ENCODE results near the gene RUNX3. TPM values are rescaled to one million over a fixed set of nuclear protein-coding genes. Genes with fewer than 3 reads are reported as not detected.

Gene RUNX3
- total RNA-seq, 1 donor: not detected

GRCh38 chr1:24952413-24952841 lies 22.4 kb upstream of the RUNX3 start:
- H3K4me3 ChIP-seq (ENCODE audit: low read depth, low read length): no peak overlapping the region
- DNase-seq (ENCODE audit: low read depth): no peak
- TF ChIP-seq, protein P1, sequence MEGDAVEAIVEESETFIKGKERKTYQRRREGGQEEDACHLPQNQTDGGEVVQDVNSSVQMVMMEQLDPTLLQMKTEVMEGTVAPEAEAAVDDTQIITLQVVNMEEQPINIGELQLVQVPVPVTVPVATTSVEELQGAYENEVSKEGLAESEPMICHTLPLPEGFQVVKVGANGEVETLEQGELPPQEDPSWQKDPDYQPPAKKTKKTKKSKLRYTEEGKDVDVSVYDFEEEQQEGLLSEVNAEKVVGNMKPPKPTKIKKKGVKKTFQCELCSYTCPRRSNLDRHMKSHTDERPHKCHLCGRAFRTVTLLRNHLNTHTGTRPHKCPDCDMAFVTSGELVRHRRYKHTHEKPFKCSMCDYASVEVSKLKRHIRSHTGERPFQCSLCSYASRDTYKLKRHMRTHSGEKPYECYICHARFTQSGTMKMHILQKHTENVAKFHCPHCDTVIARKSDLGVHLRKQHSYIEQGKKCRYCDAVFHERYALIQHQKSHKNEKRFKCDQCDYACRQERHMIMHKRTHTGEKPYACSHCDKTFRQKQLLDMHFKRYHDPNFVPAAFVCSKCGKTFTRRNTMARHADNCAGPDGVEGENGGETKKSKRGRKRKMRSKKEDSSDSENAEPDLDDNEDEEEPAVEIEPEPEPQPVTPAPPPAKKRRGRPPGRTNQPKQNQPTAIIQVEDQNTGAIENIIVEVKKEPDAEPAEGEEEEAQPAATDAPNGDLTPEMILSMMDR (IDR thresholded peaks at IDR 0.05; ENCODE audit: insufficient read depth, low read length): no peak

DNA sequence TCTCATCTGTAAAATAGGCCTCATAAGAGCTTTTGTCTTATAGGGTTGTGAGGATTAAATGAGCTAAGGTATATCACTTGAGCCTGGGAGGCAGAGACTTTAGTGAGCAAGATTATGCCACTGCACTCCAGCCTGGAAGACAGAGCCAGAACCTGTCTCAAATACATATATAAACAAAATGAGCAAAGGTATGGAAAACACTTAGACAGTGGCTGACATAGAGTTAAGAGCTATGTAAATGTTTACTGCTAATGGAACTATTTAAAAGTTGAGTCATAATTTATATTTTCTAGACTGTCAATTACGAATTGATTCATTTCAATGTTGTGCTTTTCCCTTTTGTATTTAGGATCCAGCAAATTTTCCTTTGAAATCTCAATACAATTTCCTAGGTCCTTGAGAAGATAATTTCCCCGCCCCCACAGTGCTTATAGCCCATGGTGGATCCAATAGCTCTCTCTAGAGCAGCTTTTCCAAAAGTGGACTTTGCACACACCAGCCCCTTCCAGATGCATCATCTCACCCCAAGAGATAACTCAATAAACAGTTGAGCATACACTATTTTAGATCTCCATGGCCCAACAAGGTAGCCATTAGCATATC lies 21.8 kb upstream of the RUNX3 start:
- TF ChIP-seq, protein P1 (IDR thresholded peaks at IDR 0.05; ENCODE audit: insufficient read depth, low read length): no peak
- no peak overlapping the region for H3K4me3 ChIP-seq (ENCODE audit: low read depth, low read length)
- DNase-seq (ENCODE audit: low read depth): no peak

- TF ChIP-seq, protein P1 (IDR thresholded peaks at IDR 0.05; ENCODE audit: insufficient read depth, low read length): no peak
- no peak for DNase-seq (ENCODE audit: low read depth)
Measured at GRCh38 chr1:24951337-24951736, 21.3 kb upstream of the RUNX3 start.

DNA sequence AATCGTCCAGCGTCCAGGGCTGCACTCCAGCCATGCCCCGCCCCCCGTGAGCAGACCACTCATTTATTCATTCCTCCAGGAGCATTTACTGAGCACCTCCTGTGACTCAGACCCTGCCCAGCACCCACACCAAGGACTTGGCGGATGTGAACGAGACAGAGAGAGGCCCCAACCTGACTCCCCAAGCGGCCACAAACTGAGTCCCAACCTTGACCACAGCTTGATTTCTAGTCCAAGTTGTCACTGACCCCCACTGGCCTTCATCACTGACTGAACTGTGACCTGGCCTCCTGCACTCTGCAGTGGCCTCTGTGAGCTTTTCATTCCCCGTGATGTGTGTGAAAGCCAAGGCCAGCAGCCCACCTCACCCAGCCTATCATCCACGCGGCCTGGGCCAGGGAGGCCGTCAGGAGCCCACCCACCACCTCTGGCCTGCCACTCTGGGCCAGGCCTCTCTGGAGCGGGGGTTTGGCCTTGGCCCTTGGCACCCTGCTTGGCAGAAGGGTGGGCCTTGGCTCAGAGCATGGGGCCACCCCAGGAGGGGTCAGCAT lies 19.3 kb upstream of the RUNX3 start:
- H3K4me3 ChIP-seq (ENCODE audit: low read depth, low read length): no peak overlapping the region
- peak; percentile 59 for DNase-seq (ENCODE audit: low read depth)
- TF ChIP-seq, protein P1 (IDR thresholded peaks at IDR 0.05; ENCODE audit: insufficient read depth, low read length): no peak

More at GRCh38 chr1:24951337-24951736, 21.3 kb upstream of the RUNX3 start:
- H3K4me3 ChIP-seq (ENCODE audit: low read depth, low read length): no peak overlapping the region

DNA sequence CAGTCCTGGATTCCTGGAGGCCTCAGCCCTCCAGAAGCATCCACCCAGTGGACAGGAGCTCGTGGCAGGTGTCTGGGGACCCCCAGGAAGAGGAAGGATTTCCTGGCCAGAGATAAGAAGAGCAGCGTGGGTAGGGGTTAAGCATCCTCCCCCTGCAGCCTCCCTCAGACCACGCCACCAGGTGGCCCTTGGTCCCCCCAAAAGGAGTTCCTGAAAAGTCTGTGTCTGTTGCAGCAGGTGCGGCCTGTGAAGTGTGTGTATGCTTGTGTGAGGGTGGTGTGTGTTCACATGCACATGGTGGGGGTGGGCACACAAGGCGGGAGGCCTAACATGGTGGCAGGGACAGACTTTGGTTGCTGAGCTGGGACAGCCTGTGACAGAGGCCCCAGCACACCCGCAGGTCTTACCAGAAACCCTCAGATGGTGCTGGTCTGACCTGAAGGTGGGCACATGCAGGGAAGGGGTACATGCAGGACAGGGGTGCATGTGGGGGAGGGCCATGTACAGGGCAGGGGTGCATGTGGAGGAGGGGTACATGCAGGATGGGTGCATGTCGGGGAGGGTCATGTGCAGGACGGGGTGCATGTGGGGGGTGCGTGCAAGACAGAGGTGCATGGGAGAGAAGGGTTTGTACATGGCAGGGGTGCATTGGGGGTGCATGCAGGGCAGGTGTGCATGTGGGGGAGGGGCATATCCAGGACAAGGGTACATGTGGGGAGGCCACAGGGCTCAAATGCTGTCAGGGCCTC lies 18.2 kb upstream of the RUNX3 start:
- no peak for DNase-seq (ENCODE audit: low read depth)
- TF ChIP-seq, protein P1 (IDR thresholded peaks at IDR 0.05; ENCODE audit: insufficient read depth, low read length): no peak
- H3K4me3 ChIP-seq (ENCODE audit: low read depth, low read length): no peak overlapping the region

DNA sequence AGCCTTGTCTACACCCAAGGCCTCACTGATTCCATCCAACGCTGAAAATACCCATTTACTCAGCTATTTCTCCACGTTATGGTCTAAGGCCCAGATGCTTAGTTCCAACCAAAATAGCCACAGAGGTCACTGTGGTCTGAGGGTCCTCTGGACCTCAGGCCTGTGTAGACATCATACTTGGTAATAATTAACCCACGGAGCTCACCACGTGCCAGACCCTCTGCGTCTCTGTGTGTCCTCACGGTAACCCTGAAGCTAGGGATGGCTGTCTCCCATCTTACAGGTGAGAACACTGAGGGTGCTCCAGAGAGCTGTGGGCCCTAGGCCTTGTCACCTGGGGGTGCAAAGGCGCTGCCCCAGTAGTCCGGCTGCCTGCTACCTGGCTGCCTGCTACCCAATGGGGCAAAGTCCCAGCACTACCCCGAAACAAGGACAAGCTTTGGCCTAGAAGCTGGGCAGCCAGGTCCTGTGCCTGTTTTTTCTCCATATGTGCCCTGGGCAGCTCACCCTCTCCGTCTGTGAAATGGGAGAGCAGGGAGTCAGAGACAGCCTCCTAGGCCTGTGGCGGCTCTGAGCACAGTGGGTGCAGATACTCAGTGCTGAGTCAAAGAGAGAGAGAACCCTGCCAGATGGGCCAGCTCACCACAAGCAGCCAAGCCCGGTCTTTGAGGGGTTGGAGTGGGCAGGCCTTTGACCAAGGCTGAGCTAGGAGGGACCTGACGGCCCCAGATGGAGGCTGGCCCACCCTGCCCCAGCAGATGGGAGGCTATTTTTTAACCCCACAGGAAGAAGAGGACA lies 17.0 kb upstream of the RUNX3 start:
- TF ChIP-seq, protein P1 (IDR thresholded peaks at IDR 0.05; ENCODE audit: insufficient read depth, low read length): no peak
- H3K4me3 ChIP-seq (ENCODE audit: low read depth, low read length): no peak overlapping the region
- DNase-seq (ENCODE audit: low read depth): peak; percentile 18

Data from fibroblast of the aortic adventitia (primary cell).